GM03348 (cell line): ENCODE results near the gene GNAT1.

Experiments
- DNase-seq: peaks from one replicate; pipeline ENCODE4 v3.0.0; 2012; ENCODE audit warnings: low spot score

The GNAT1 gene

GRCh38 chr3:50181985-50182384, 9.4 kb upstream of the GNAT1 start:
- DNase-seq, result no peak

GRCh38 chr3:50182533-50183099, 8.8 kb upstream of the GNAT1 start:
- DNase-seq, result no peak

- DNase-seq, result no peak
These were observed 7.7 kb upstream of the GNAT1 start for GRCh38 chr3:50183755-50184154.

GRCh38 chr3:50184242-50184978, 7.0 kb upstream of the GNAT1 start:
- no peak for DNase-seq

- no peak for DNase-seq
These were observed 6.2 kb upstream of the GNAT1 start for GRCh38 chr3:50185230-50185629.

- DNase-seq, result no peak
These were observed 5.3 kb upstream of the GNAT1 start for GRCh38 chr3:50186096-50186495.

- DNase-seq, result no peak
These were observed 3.7 kb upstream of the GNAT1 start for GRCh38 chr3:50187750-50188149.

- peak; percentile 93 for DNase-seq
These were observed 2.1 kb upstream of the GNAT1 start for GRCh38 chr3:50189274-50189673.

- DNase-seq, result no peak
These were observed 1.4 kb upstream of the GNAT1 start for GRCh38 chr3:50189989-50190388.

- no peak for DNase-seq
These were observed 714 bp downstream of the GNAT1 start for GRCh38 chr3:50192124-50192523.

- peak; percentile 82 for DNase-seq
These were observed 1.3 kb downstream of the GNAT1 start for GRCh38 chr3:50192689-50193141.

- DNase-seq, result no peak
These were observed 1.9 kb downstream of the GNAT1 start for GRCh38 chr3:50193286-50193685.

- DNase-seq, result no peak
These were observed 2.3 kb downstream of the GNAT1 start for GRCh38 chr3:50193746-50194127.

GRCh38 chr3:50194128-50194902, 2.9 kb downstream of the GNAT1 start:
- peak; percentile 87 for DNase-seq

GRCh38 chr3:50194903-50195500, 3.6 kb downstream of the GNAT1 start:
- DNase-seq, result peak; percentile 36

- DNase-seq, result no peak
These were observed 4.3 kb downstream of the GNAT1 start for GRCh38 chr3:50195501-50196252.

GRCh38 chr3:50196253-50196801, 4.9 kb downstream of the GNAT1 start:
- DNase-seq, result no peak

GRCh38 chr3:50201573-50202315, 10.3 kb downstream of the GNAT1 start:
- no peak for DNase-seq

GRCh38 chr3:50202353-50203112, 11.1 kb downstream of the GNAT1 start:
- DNase-seq, result no peak
